Keratinocyte (primary cell): ENCODE measurements around the gene TPT1. TPM values are rescaled to one million over a fixed set of nuclear protein-coding genes. Genes with fewer than 3 reads are reported as not detected.
A peak's percentile ranks its signal among the peaks of the same experiment; 100 is the strongest.

Experiments used
- DNase-seq: peaks from one replicate; pipeline ENCODE4 v3.0.0-alpha.2; 2011; ENCODE audit warnings: low read depth, missing footprints, low spot score
- FAIRE-seq: peaks from 2 replicates; lab custom pipeline; 2011; peaks lifted over from hg19 to GRCh38; lab: Jason Lieb, UNC
- H2AFZ ChIP-seq: 2 replicates; pipeline ENCODE4 v1.6.0; 2012; ENCODE audit warnings: low read length, control low read depth, inconsistent platforms; ENCODE audit not compliant: control insufficient read depth
- H3K27ac ChIP-seq: 2 replicates; pipeline ENCODE4 v1.5.1; 2011; ENCODE audit warnings: low read length; ENCODE audit not compliant: control insufficient read depth, insufficient read depth
- H3K27me3 ChIP-seq: 3 replicates; pipeline ENCODE4 v1.6.0; 2011; ENCODE audit warnings: low read length; ENCODE audit not compliant: control insufficient read depth, insufficient read depth; ENCODE audit errors: extremely low read depth
- H3K36me3 ChIP-seq, 2 experiments: 2 replicates in 1 of 2; 3 replicates in 1 of 2; pipeline ENCODE4 v1.5.1; 2011; ENCODE audit warnings: low read length in 2 of 2, mild to moderate bottlenecking in 1 of 2; ENCODE audit not compliant: control insufficient read depth in 2 of 2, insufficient read depth in 2 of 2; ENCODE audit errors: extremely low read depth in 1 of 2
- H3K4me1 ChIP-seq: 3 replicates; pipeline ENCODE4 v1.5.1; 2011; ENCODE audit warnings: low read length; ENCODE audit not compliant: control insufficient read depth, insufficient read depth; ENCODE audit errors: extremely low read depth
- H3K4me2 ChIP-seq: 3 replicates; pipeline ENCODE4 v1.6.0; 2011; ENCODE audit warnings: low read depth, low read length; ENCODE audit not compliant: control insufficient read depth, insufficient read depth; ENCODE audit errors: extremely low read depth
- H3K4me3 ChIP-seq, 3 experiments: fragments of 200-600 bp in 1 of 3; sonication (generic) in 1 of 3; 2 replicates in 2 of 3; 3 replicates in 1 of 3; pipeline ENCODE4 v1.5.1; 2011 to 2016; ENCODE audit warnings: low read length in 3 of 3, mild to moderate bottlenecking in 3 of 3, control low read depth in 2 of 3, inconsistent platforms in 1 of 3, low read depth in 1 of 3, mixed read lengths in 1 of 3, mixed run types in 1 of 3, moderate library complexity in 1 of 3; ENCODE audit not compliant: control insufficient read depth in 2 of 3, insufficient read depth in 2 of 3; ENCODE audit errors: extremely low read depth in 1 of 3
- H3K79me2 ChIP-seq: 2 replicates; pipeline ENCODE4 v1.6.0; 2012; ENCODE audit warnings: low read length; ENCODE audit not compliant: control insufficient read depth, insufficient read depth
- H3K9ac ChIP-seq: 3 replicates; pipeline ENCODE4 v1.6.0; 2011; ENCODE audit warnings: low read length; ENCODE audit not compliant: control insufficient read depth, insufficient read depth; ENCODE audit errors: extremely low read depth
- H3K9me1 ChIP-seq: 3 replicates; pipeline ENCODE4 v1.6.0; 2011; ENCODE audit warnings: low read length; ENCODE audit not compliant: control insufficient read depth, insufficient read depth; ENCODE audit errors: extremely low read depth
- H3K9me3 ChIP-seq: 2 replicates; pipeline ENCODE4 v1.5.1; 2012; ENCODE audit warnings: low read depth, low read length; ENCODE audit not compliant: control insufficient read depth
- H4K20me1 ChIP-seq: 3 replicates; pipeline ENCODE4 v1.6.0; 2011; ENCODE audit warnings: low read length; ENCODE audit not compliant: control insufficient read depth, insufficient read depth; ENCODE audit errors: extremely low read depth
- EZH2 ChIP-seq: IDR thresholded peaks from one replicate; pipeline ENCODE4 v1.6.1; 2012; ENCODE audit warnings: inconsistent platforms, mild to moderate bottlenecking, low read length, moderate library complexity
- dilution Hi-C: fragments of 300-500 bp; cut with MboI; formaldehyde crosslinking; loops from one replicate; pipeline ENCODE4 v1.7.0; 2020; ENCODE audit warnings: low sequenced_read_pairs; ENCODE audit not compliant: extremely low pct_ligation_motif_present
- polyA plus RNA-seq, 5 experiments: library from polyadenylated mRNA; depleted of rRNA in 3 of 5; stranded (reverse) in 3 of 5; stranded (forward) in 1 of 5; unstranded in 1 of 5; fragments of >200 nt; gene quantifications; 1 replicate in 1 of 5; 2 replicates in 3 of 5; 3 replicates in 1 of 5; pipeline versions ENCODE4 v1.2.1 to v1.2.3, GENCODE V29; 2011 to 2012; ENCODE audit warnings: missing spikeins in 2 of 5, low read depth in 1 of 5, low replicate concordance in 1 of 5
- TF ChIP-seq, protein P1 (sequence below), 3 experiments: IDR thresholded peaks in 1 of 3; conservative IDR thresholded peaks in 1 of 3; optimal IDR thresholded peaks in 1 of 3; 2 replicates in 2 of 3; 3 replicates in 1 of 3; pipeline versions ENCODE3 to v1.5.1; 2011; ENCODE audit warnings: low read length in 3 of 3, mild to moderate bottlenecking in 3 of 3, moderate library complexity in 2 of 3, control low read depth in 1 of 3, inconsistent platforms in 1 of 3; ENCODE audit not compliant: insufficient read depth in 2 of 3; ENCODE audit errors: extremely low read depth in 1 of 3

The TPT1 gene
- polyA plus RNA-seq, 1 donor (not counting 4 experiments of a cell fraction or from before 2014, with no cell fraction given) = 8,174 TPM

DNA sequence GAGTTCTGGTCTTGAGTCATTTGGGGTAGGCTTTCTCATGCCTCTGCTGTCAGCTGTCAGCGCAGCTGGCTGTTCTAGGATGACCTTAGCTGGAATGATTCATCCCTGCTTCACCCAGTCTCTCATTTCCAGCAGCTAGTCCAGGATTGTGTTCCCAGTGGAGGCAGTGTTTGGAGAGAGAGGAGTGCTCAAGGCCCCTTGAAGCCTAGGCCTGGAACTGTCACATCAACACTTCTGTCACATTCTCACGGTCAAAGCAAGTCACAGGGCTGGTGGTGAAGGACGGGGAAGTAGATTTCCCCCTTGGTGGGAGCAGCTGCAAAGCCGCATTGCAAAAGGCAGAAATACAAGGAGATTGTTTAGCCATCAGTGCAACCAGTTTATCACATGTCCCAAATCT lies 15.2 kb downstream of the TPT1 start:
- dilution Hi-C loops = no loop called here
- Histone ChIP-seq H3K4me2 (no peak overlapping the region), H3K9ac (no peak overlapping the region), H3K79me2 (no peaks in the 10 kb centered on the region), H3K36me3 (peaks cover 0 to 3% of the 10 kb centered on the region in 2 experiments), H3K27ac (peak overlapping the region; percentile 23), H3K27me3 (no peaks in the 10 kb centered on the region), H3K4me1 (peaks cover 20% of the 10 kb centered on the region), H2AFZ (no peak overlapping the region), H4K20me1 (peaks cover 2% of the 10 kb centered on the region), H3K9me3 (no peaks in the 10 kb centered on the region), H3K9me1 (peaks cover 2% of the 10 kb centered on the region), H3K4me3 (no peak overlapping the region)
- no peak for TF ChIP-seq EZH2
- TF ChIP-seq, protein P1, sequence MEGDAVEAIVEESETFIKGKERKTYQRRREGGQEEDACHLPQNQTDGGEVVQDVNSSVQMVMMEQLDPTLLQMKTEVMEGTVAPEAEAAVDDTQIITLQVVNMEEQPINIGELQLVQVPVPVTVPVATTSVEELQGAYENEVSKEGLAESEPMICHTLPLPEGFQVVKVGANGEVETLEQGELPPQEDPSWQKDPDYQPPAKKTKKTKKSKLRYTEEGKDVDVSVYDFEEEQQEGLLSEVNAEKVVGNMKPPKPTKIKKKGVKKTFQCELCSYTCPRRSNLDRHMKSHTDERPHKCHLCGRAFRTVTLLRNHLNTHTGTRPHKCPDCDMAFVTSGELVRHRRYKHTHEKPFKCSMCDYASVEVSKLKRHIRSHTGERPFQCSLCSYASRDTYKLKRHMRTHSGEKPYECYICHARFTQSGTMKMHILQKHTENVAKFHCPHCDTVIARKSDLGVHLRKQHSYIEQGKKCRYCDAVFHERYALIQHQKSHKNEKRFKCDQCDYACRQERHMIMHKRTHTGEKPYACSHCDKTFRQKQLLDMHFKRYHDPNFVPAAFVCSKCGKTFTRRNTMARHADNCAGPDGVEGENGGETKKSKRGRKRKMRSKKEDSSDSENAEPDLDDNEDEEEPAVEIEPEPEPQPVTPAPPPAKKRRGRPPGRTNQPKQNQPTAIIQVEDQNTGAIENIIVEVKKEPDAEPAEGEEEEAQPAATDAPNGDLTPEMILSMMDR (optimal IDR thresholded peaks at IDR 0.05 in 1 of 3, IDR thresholded peaks at IDR 0.05 in 1 of 3, conservative IDR thresholded peaks at IDR 0.05 in 1 of 3; ENCODE audit: extremely low read depth in 1 of 3, insufficient read depth in 2 of 3, low read length in 3 of 3) = no peak
- DNase-seq = no peak
- peak; percentile 86 for FAIRE-seq

DNA sequence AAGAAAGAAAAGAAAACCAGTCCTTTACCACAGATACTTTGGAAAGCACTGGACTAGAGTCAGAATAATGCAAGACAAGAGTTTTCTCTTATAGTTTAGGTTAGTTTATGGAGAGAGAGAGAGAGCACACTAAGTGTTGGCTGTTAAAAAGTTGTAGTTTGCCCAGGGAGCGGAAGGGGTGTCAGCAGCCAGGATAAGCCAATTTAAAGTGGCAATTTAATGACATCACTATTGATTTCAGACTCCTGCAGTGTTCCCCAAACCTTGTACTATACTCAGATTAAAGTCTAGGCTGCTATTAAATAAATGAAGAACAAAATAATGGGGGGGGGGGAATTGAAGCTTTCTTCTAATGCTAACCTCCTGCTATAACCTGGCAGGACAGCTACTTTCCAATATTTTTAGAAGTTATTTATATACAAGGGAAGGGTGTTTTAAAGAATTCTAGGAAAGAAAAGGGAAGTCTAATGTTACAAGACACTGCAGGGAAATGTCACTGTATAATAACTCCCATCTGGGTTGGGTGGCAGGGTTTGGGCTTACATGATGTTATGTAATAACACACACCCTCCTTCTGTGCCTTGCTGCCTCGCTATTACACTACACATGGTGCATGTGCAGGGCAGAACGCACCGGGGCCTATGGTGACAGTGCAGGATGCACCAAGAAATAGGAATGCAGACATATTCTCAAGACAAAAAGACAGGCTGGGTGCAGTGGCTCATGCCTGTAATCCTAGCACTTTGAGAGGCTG lies 19.9 kb downstream of the TPT1 start:
- peaks cover 8% of the 10 kb centered on the region for H3K4me1 ChIP-seq
- no peak for FAIRE-seq
- H3K79me2 ChIP-seq = no peaks in the 10 kb centered on the region
- no peak overlapping the region for H3K4me2 ChIP-seq
- no peaks in the 10 kb centered on the region for H3K9me1 ChIP-seq
- no peak for DNase-seq
- H4K20me1 ChIP-seq = peaks cover 2% of the 10 kb centered on the region
- no peak overlapping the region for H3K27ac ChIP-seq
- H3K36me3 ChIP-seq = no peaks in the 10 kb centered on the region
- no peak overlapping the region for H3K4me3 ChIP-seq
- H3K9me3 ChIP-seq = no peaks in the 10 kb centered on the region
- H3K9ac ChIP-seq = no peak overlapping the region
- dilution Hi-C loops = no loop called here
- no peaks in the 10 kb centered on the region for H3K27me3 ChIP-seq
- no peak overlapping the region for H2AFZ ChIP-seq
- TF ChIP-seq, protein P1 (optimal IDR thresholded peaks at IDR 0.05 in 1 of 3, IDR thresholded peaks at IDR 0.05 in 1 of 3, conservative IDR thresholded peaks at IDR 0.05 in 1 of 3; ENCODE audit: extremely low read depth in 1 of 3, insufficient read depth in 2 of 3, low read length in 3 of 3) = no peak
- TF ChIP-seq EZH2 = no peak
